Psoas muscle (tissue), 8 donors: ENCODE results near the gene RUNX2. TPM values are rescaled to one million over a fixed set of nuclear protein-coding genes. Genes with fewer than 3 reads are reported as not detected.

Source experiments
- ATAC-seq, 4 donors: fragments of 200-7000 bp; cut with Tn5 transposase; one replicate each; pipeline ENCODE4 v1.9.1; 2020; ENCODE audit warnings: moderate library complexity in 3 of 4, mild to moderate bottlenecking in 2 of 4
- DNase-seq, 2 donors: peaks; one replicate each; pipeline ENCODE4 v3.0.0-alpha.2; 2020
- H3K27ac ChIP-seq: fragments of 200-600 bp; one replicate; pipeline ENCODE4 v1.8.0; 2022
- H3K27me3 ChIP-seq, 3 donors: fragments of 200-600 bp in 1 of 3; one replicate each; pipeline versions ENCODE4 v1.6.1 to v1.8.0; 2013 to 2022; ENCODE audit warnings: low read length in 2 of 3, mild to moderate bottlenecking in 2 of 3, moderate library complexity in 1 of 3; ENCODE audit not compliant: insufficient read depth in 3 of 3
- H3K36me3 ChIP-seq, 2 donors: fragments of 200-600 bp in 1 of 2; one replicate each; pipeline versions ENCODE4 v1.6.1 to v1.8.0; 2013 to 2022; ENCODE audit warnings: low read depth in 1 of 2, mild to moderate bottlenecking in 1 of 2, moderate library complexity in 1 of 2; ENCODE audit not compliant: insufficient read depth in 1 of 2
- H3K4me1 ChIP-seq: fragments of 200-600 bp; one replicate; pipeline ENCODE4 v1.8.0; 2022
- H3K4me3 ChIP-seq: fragments of 200-600 bp; one replicate; pipeline ENCODE4 v1.8.0; 2022; ENCODE audit warnings: mild to moderate bottlenecking
- H3K9me3 ChIP-seq: fragments of 200-600 bp; one replicate; pipeline ENCODE4 v1.8.0; 2022
- WGBS, 3 donors: extraction: QIAGEN DNeasy Blood & Tissue Kit; methylation state at CpG; one replicate each; pipeline versions ENCODE4 v1.1.6 to v1.1.7; 2013; 5-methylcytosine and 5-hydroxymethylcytosine counted together
- intact Hi-C, 2 donors: fragments of 100-400 bp; cut with DNase I; formaldehyde crosslinking; loops; one replicate each; pipeline versions ENCODE4 v1.11.0 to v1.14.2; 2022
- polyA plus RNA-seq, 3 donors: library from polyadenylated mRNA; stranded (reverse); fragments of 200-250 nt; gene quantifications; one replicate each; pipeline ENCODE4 v1.2.3, GENCODE V29; 2013
- total RNA-seq, 4 donors: library from RNA; stranded (reverse); fragmentation: NEBNext Ultra II Directional in 2 of 4; extraction: Animal tissue kit (Norgen Biotek cat#: 25700) in 2 of 4; gene quantifications; one replicate each; pipeline versions ENCODE4 v1.2.1 to v1.2.4, GENCODE V29; 2021 to 2023
- TF ChIP-seq, protein P1 (sequence below): fragments of 200-600 bp; IDR thresholded peaks from one replicate; pipeline ENCODE4 v1.8.0; 2022; ENCODE audit warnings: antibody characterized with exemption
- donor health status: healthy with polysubstance abuse.
- donor health status: DM: no; HTN: no; CAD: no; lungs with moderate emphysema.
- donor health status: Bipolar disorder and iron deficiency.
- donor health status: healthy.
- donor health status: DM: yes; HTN: yes; CAD: no.
- donor health status: DM: no; HTN: no; CAD: no.
- donor health status: DM: no; HTN: no; CAD: no.
- donor health status: DM: yes; HTN: yes; CAD: no.

Gene RUNX2
- total and polyA plus RNA-seq, 7 donors, result 0.07 to 0.69 (median 0.21) TPM

DNA sequence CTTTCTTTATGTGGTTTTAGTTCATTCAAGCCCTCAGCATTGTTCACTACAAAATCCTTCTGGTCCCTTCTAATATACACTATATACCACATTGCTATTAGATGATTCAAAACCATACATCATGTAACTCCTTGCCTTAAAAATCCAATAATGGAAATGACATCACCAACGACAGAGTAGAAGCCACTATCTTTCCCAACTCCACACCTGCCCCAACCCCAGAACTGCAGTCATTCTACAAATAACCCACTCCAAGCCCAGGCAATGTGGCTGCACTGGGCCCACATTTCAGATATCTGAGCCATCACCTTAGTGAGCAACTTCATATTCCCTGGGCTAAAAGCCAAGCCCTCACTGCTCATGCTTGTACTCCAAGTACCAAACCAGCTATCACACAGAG lies 22.6 kb upstream of the RUNX2 start:
- 87 to 90% (median 88%) methylated on average over 1 of the region's 1 CpG for WGBS, 3 donors
- Histone ChIP-seq H3K27ac (no peak overlapping the region), H3K27me3 (no peaks in the 10 kb centered on the region), H3K4me1 (no peaks in the 10 kb centered on the region), H3K9me3 (no peaks in the 10 kb centered on the region), H3K4me3 (no peak overlapping the region), H3K36me3 (no peaks in the 10 kb centered on the region)
- TF ChIP-seq, protein P1, sequence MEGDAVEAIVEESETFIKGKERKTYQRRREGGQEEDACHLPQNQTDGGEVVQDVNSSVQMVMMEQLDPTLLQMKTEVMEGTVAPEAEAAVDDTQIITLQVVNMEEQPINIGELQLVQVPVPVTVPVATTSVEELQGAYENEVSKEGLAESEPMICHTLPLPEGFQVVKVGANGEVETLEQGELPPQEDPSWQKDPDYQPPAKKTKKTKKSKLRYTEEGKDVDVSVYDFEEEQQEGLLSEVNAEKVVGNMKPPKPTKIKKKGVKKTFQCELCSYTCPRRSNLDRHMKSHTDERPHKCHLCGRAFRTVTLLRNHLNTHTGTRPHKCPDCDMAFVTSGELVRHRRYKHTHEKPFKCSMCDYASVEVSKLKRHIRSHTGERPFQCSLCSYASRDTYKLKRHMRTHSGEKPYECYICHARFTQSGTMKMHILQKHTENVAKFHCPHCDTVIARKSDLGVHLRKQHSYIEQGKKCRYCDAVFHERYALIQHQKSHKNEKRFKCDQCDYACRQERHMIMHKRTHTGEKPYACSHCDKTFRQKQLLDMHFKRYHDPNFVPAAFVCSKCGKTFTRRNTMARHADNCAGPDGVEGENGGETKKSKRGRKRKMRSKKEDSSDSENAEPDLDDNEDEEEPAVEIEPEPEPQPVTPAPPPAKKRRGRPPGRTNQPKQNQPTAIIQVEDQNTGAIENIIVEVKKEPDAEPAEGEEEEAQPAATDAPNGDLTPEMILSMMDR, result no peak
- intact Hi-C loops, result no loop called here
- ATAC-seq, result no peak
- DNase-seq, result no peak

DNA sequence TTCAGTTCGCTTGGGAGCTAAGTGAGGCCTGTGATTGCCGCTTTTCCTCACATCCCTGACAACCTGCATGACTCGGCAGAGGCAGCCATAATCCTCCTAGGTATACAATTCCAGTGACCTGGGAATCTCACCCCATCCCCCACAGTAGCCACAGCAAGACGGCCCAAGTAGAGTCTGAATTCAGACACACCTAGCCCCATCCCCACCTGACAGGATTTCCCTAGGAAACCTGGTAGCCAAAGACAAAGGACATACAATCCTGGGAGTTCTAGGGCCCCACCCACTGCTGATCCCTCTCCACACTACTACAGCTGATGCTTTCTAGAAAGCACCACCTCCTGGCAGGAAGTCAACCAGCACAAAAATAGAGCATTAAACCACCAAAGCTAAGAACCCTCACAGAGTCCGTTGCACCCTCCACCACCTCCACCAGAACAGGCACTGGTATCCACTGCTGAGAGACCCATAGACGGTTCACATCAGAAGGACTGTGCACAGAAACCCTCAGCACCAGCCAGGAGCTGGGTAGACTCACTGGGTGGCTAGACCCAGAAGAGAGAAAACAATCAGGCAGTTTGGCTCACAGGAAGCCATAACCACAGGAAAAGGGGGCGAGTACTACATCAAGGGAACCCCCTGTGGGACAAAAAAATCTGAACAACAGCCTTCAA lies 17.9 kb upstream of the RUNX2 start:
- Histone ChIP-seq H3K27me3 (no peaks in the 10 kb centered on the region), H3K36me3 (no peaks in the 10 kb centered on the region), H3K27ac (no peak overlapping the region), H3K4me1 (no peaks in the 10 kb centered on the region), H3K9me3 (peaks cover 5% of the 10 kb centered on the region), H3K4me3 (no peak overlapping the region)
- TF ChIP-seq, protein P1, result no peak
- no peak for ATAC-seq
- DNase-seq, result no peak
- 76 to 83% (median 77%) methylated on average over 7 of the region's 7 CpGs for WGBS, 3 donors
- intact Hi-C loops, result no loop called here

DNA sequence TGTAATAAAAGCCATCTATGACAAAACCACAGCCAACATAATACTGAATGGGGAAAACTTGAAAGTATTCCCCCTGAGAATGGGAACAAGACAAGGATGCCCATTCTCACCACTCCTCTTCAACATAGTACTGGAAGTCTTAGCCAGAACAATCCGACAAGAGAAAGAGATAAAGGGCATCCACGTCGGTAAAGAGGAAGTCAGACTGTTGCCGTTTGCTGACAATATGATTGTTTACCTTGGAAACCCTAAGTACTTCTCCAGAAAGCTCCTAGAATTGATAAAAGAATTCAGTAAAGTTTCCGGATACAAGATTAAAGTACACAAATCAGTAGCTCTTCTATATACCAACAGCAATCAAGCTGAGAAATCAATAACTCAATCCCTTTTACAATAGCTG lies 14.0 kb upstream of the RUNX2 start:
- TF ChIP-seq, protein P1, result no peak
- intact Hi-C loops, result no loop called here
- H3K4me3 ChIP-seq, result no peak overlapping the region
- no peaks in the 10 kb centered on the region for H3K4me1 ChIP-seq
- H3K9me3 ChIP-seq, result peaks cover 5% of the 10 kb centered on the region
- ATAC-seq, result no peak
- H3K27ac ChIP-seq, result no peak overlapping the region
- no peaks in the 10 kb centered on the region for H3K36me3 ChIP-seq
- no peak for DNase-seq
- no peaks in the 10 kb centered on the region for H3K27me3 ChIP-seq
- WGBS, 3 donors, result 62 to 72% (median 64%) methylated on average over 5 of the region's 5 CpGs

DNA sequence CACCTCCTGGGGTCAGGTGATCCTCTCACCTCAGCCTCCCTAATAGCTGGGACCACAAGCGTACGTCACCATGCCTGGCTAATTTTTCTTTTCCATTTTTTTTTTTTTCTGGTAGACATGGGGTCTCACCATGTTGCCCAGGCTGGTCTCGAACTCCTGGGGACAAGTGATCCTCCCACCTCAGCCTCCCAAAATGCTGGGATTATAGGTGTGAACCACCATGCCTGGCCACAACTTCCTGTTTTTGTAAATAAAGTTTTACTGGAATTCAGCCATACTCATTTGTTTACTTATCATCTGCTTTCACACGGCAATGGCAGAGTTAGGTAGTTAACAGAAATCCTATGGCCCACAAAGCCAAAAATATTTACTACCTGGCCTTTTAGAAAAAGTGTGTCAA lies 7.8 kb upstream of the RUNX2 start:
- 94 to 97% (median 95%) methylated on average over 4 of the region's 4 CpGs for WGBS, 3 donors
- Histone ChIP-seq H3K36me3 (no peaks in the 10 kb centered on the region), H3K4me1 (no peaks in the 10 kb centered on the region), H3K9me3 (no peaks in the 10 kb centered on the region), H3K27me3 (no peaks in the 10 kb centered on the region), H3K27ac (no peak overlapping the region), H3K4me3 (no peak overlapping the region)
- DNase-seq (no peak), ATAC-seq (no peak)
- intact Hi-C loops, result no loop called here
- TF ChIP-seq, protein P1, result no peak

GRCh38 chr6:45323656-45324224 lies 4.4 kb upstream of the RUNX2 start:
- Histone ChIP-seq H3K27me3 (no peaks in the 10 kb centered on the region), H3K4me1 (no peaks in the 10 kb centered on the region), H3K36me3 (no peaks in the 10 kb centered on the region), H3K4me3 (no peak overlapping the region), H3K9me3 (no peaks in the 10 kb centered on the region), H3K27ac (no peak overlapping the region)
- ATAC-seq (no peak), DNase-seq (no peak)
- TF ChIP-seq, protein P1, result no peak
- intact Hi-C loops, result no loop called here
- 83 to 90% (median 83%) methylated on average over 3 of the region's 3 CpGs for WGBS, 3 donors
